SIG-M5 treated with dmso at 0.1 percent for 504 hours (cell line): ENCODE measurements around the gene FAM20A.

Experiments used
- DNase-seq: peaks from one replicate; lab custom pipeline; 2025; ENCODE audit not compliant: unreplicated experiment; lab: John Stamatoyannopoulos, UW

FAM20A gene

DNA sequence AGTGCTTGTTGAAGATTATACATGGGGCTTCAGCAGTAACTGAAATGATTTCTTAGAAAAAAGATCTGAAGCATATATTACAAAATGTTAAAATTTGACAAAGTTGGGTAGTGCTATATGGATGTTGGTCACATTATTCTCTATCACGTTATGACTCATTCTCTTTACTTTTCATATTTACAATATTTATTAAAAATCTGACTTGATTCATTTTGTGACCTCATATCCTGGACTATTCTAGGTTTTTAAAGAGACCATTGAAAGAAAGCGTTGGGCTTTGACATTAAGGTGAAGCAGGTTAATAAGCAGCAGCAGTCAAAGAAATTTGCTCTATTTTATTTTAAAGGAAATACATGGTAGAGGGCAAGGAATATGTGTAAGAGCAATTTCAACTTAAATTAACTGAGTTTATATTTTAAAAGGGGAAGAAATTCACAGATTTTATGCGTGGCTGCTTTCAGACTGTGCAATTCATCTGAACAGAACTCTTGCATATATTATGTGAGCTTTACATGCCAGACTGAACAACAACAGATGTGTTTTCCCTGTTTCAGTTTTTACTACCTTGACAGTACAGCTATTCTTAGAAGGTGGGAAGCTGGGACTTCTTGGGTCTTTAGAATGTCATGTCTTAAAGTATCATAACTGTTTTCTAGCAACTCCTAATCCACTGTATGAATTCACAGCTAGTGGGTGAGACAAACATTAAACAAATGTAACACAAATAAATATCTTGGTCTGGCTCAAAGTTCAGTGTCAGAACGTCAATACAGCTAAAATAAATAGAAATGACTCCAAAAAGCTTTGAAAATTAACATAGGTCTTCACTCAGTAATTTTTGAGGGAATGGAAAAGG, 10.4 kb upstream of the FAM20A start:
- DNase-seq, result no peak

- no peak for DNase-seq
Measured at GRCh38 chr17:68610554-68610953, 9.4 kb upstream of the FAM20A start.

- no peak for DNase-seq
Measured at GRCh38 chr17:68608515-68609130, 7.5 kb upstream of the FAM20A start.

DNA sequence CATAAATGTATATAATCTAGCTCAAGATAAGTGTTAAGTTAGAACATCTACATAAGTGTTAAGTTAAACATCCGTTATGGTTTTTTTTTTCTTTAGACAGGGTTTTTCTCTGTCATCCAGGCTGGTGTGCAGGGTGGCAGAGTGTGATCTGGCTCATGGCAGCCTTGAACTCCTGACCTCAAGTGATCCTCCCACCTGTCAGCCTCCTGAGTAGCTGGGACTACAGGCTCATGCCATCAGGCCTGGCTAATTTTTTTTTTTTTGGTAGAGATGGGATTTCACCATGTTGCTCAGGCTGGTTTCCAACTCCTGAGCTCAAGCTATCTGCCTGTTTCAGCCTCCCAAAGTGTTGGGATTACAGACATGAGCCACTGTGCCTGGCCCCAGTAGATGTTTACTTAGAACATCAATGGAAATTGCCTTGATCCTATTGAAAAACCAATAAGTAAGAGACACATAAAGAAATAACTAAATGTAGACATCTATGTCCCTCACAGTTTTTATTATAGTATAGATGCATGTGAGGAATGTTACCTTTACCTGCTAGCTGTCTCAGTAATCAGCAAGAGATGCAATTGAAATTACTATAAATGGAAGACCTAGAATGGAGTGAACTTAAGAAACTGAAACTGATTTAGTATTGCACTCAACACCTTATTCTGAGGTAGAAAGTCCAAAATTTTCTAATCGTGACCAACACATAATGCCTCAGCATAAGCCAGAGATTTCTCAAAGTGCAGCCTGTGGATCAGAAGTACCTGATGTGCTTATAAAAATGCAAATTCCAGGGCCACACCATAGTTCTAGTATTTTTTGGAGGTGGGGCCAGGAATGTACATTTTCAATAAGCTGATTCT, 5.5 kb upstream of the FAM20A start:
- DNase-seq, result no peak

DNA sequence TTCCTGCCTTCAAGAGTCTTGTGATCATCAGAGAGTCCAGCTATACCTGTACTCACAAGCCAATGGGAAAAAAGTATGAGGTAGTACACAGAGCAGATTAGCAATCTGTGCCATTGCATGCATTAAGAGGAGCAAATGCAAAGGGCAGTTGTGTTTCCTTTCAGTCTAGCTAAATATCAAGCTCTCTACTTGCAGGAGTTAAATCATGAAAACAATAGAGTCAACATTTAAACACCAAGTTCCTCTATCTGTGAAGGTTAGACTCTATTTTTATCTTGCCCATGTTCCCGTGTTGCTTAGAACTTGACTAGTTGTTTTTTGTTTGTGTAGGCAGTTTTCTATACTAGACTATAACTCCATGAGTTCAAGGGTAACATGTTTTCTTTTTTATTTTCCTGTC, 4.7 kb upstream of the FAM20A start:
- DNase-seq, result no peak

- no peak for DNase-seq
Measured at GRCh38 chr17:68603656-68604055, 2.5 kb upstream of the FAM20A start.

GRCh38 chr17:68603027-68603426, 1.9 kb upstream of the FAM20A start:
- DNase-seq, result peak; percentile 30

DNA sequence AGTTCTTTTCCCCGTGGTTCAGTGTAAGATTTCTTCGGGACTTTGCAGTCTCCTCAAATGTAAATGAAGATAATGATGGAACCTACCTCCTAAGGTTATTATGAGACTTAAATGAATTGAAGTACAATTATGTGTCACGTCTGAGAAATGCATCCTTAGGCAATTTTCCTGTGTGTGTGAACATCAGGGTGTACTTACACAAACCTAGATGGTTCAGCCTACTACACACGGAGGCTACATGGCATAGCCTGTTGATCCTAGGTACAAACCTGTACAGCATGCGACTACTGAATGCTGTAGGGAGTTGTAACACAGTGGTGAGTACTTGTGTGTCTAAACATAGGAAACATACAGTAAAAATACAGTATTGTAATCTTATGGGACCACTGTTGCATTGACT, 1.1 kb upstream of the FAM20A start:
- no peak for DNase-seq

DNA sequence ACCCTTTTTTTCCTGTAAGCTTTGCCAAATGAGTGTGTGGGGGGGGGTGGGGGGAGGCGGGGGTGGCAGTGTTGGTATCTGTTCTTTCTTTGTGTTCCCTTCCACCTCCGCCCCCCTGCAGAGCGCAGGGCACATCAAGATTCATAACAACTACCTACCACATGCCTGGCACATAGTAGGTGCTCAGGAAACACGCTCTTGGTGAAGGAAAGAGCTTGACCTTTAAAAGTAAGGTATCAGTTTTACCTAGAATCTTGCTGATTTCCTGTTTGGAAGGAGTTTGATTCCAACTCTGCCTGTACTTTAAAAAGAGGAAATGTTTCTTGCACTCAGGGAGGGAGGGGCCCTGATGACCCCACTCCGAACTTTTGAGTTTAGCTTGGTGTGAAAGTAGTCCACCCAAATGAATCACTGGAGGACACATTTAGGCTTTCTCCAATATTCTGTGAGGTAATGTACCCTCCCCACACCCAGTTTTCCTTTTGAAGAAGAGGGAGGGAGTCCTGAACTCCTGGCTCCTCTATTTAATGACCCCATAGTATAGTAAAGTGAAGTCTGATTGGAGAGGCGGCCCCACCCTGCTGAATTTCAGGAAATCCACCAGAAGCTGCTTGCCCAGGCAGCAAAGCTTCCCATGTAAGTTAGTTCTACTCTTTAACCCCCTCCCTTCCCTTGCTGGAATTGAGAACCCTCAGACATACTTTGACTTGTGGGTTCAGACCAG, 560 bp upstream of the FAM20A start:
- peak; percentile 18 for DNase-seq

GRCh38 chr17:68600067-68600930, 868 bp downstream of the FAM20A start:
- DNase-seq, result no peak

GRCh38 chr17:68599552-68600066, 1.6 kb downstream of the FAM20A start:
- no peak for DNase-seq

DNA sequence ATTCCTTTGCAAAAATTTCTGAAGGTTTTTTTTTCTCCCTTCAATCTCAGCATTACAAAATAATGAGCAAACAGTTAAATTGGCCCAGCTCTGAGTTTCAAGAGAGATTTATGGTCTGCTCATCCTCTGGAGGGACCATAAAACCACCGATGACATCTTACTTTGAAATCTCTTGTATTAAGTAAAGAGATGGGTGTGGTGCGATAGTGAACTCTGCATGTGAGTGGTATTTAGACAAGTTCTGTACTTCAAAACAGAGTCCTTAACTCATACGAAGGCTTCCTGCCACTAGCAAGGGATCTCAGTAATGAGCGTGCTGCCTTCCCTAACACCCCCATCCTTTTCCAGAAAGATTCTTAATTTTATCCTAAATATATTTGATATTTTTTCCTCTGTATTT, 2.1 kb downstream of the FAM20A start:
- DNase-seq, result no peak

GRCh38 chr17:68598545-68598961, 2.6 kb downstream of the FAM20A start:
- no peak for DNase-seq

DNA sequence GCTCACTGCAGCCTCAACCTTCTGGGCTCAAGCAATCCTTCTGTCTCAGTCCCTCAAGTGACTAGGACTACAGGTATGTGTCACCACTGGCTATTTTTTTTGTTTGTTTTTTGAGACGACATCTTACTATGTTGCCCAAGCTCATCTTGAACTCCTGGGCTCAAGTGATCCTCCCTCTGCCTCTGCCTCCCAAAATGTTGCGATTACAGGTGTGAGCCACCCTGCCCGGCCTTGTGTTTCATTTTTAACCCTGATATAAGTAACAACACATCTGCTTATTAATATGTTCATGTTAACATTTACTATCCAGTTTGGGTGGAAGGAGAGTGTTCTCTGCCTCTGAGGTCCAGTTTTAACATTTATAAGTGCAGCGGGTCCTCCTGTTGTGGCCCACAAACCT, 3.1 kb downstream of the FAM20A start:
- DNase-seq, result no peak

GRCh38 chr17:68596411-68596945, 4.7 kb downstream of the FAM20A start:
- DNase-seq, result no peak

- DNase-seq, result no peak
Measured at GRCh38 chr17:68595986-68596385, 5.2 kb downstream of the FAM20A start.

- no peak for DNase-seq
Measured at GRCh38 chr17:68595496-68595895, 5.7 kb downstream of the FAM20A start.

GRCh38 chr17:68594552-68594951, 6.6 kb downstream of the FAM20A start:
- DNase-seq, result no peak
